HG02571 (cell line): ENCODE results near the gene PADI1.

Source experiments
- ATAC-seq: cut with Tn5 transposase; IDR thresholded peaks from one replicate; pipeline ENCODE4 v1.9.1; 2021; ENCODE audit warnings: mild to moderate bottlenecking, moderate library complexity; ENCODE audit not compliant: unreplicated experiment

The PADI1 gene

GRCh38 chr1:17295292-17295691 is 90.4 kb downstream of the PADI1 start:
- no peak for ATAC-seq
